Erythroblast (primary cell): ENCODE results near the gene ILK.

Experiments used
- GATA1 ChIP-seq: IDR thresholded peaks from 2 replicates; pipeline ENCODE4 v1.6.1; 2011; ENCODE audit warnings: low read depth, mild to moderate bottlenecking, control low read depth, low read length, moderate library complexity
- POLR2A ChIP-seq: IDR thresholded peaks from 2 replicates; pipeline ENCODE4 v1.6.1; 2011; ENCODE audit warnings: mild to moderate bottlenecking, low read length

DNA sequence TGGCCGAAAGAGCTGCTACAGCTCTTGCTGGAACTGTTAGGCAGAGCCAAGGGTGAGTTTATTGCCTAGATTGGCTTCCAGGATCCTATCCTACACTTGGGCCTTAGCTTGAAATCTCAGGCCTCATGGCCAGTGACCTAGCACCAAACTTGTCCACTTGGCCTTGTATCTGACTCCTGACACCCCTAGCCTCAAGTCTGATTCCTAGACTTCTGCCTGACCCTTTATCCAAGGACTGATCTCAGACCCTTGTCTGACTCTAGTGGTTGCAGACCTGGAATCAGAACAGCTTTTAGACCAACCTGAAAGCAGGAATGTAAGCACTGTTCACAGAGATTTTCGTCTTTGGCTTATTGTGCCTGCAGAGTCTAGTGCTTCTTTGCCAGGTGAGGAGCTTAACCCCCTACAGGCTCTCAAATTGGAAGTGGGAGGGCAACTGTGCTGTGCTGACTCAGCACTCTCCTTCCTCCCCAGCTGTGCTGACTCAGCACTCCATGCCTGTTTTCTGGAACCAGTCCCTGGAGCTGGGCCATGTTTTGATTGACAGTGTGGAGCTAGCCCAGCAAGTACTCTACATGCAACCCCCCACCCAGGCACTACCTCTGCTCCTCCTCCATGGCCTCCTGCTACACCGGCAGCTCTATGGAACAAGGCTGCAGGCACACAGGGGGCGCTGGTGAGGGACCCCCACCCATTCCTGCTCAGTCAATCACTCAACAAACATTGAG is 35.2 kb upstream of the ILK start:
- TF ChIP-seq POLR2A, result no peak
- TF ChIP-seq GATA1, result no peak
